ENCODE results near the gene CCDC148. TPM values are rescaled to one million over a fixed set of nuclear protein-coding genes. Genes with fewer than 3 reads are reported as not detected.

The CCDC148 gene
- total and polyA plus RNA-seq, 10 of the 15 experiments (the other 5 are each of a cell fraction or from before 2014, with no cell fraction given) = 0.07 to 0.30 (median 0.18) TPM; not detected in 7

DNA sequence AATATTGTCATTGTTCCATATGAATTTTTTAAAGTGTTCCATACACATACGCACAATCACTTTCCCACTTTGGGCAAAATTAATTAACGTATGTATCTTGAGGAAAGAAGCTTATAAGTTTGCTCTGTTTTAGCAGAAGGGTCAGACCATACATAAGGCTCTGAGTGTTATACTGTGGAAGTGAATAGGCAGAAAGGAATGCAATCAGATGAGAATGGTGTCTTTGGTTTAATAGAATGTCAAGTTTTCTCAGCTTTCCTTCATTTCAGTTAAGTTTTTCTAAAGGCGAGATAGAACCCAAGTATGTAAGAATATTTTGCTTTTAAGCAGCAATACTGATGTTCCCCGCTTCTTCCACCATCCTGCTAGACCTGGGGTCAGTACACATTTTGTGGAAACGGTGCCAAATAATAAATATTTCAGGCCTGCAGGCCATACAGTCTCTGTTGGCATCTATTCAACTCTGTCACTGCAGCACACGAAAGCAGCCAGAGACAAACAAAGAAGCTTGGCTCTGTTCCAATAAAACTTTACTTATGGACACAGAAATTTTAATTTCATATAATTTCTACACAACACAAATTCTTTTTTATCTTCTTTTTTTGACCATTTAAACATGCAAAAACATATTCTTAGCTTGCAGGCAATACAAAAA lies 254.3 kb downstream of the CCDC148 start:
- H2AFZ ChIP-seq (ENCODE audit: control insufficient read depth, low read depth, low read length) = no peak overlapping the region
- H3K4me3 ChIP-seq = no peak overlapping the region
- no peaks in the 10 kb centered on the region for H3K79me2 ChIP-seq (ENCODE audit: control insufficient read depth, insufficient read depth, low read length)
- no peaks in the 10 kb centered on the region for H4K20me1 ChIP-seq (ENCODE audit: control insufficient read depth, insufficient read depth)
- intact Hi-C loops (cut with micrococcal nuclease; ENCODE audit: unreplicated experiment) = no loop called here
- H3K9me3 ChIP-seq (replicated peaks; ENCODE audit: control insufficient read depth, insufficient read depth, low read length) = no peaks in the 10 kb centered on the region
- no peak overlapping the region for H3K4me2 ChIP-seq (ENCODE audit: control insufficient read depth, insufficient read depth)
- in situ Hi-C loops (cut with MboI) = no loop called here
- H3K4me1 ChIP-seq (ENCODE audit: control insufficient read depth, insufficient read depth, low read length) = no peaks in the 10 kb centered on the region
- no peak for ATAC-seq
- H3K27me3 ChIP-seq (replicated peaks in 1 of 2; ENCODE audit: control insufficient read depth in 2 of 2, insufficient read depth in 2 of 2, low read length in 1 of 2) = no peaks in the 10 kb centered on the region
- H3K27ac ChIP-seq (ENCODE audit: control insufficient read depth, insufficient read depth) = no peak overlapping the region
- DNase-seq (ENCODE audit: low read depth, low spot score) = no peak
- WGBS (ENCODE audit: insufficient coverage, insufficient replicate concordance, low lambda C conversion rate, missing lambda C conversion rate) = 28% methylated on average over 6 of the region's 6 CpGs
- ChIA-PET CTCF (interaction anchor here (0.8 kb wide), 1 partner anchor 22 kb away, joined by 3 read pairs; no protein-coding TSS in a partner anchor), POLR2A (no interaction called here), SMC1A (ENCODE audit: uncharacterized antibody, unreplicated experiment) (interaction anchor here (1.2 kb wide), 1 partner anchor 23 kb away, joined by 4 read pairs; no protein-coding TSS in a partner anchor), RAD21 (ENCODE audit: unreplicated experiment) (no interaction called here)
- TF ChIP-seq BACH1 (IDR thresholded peaks at IDR 0.05; ENCODE audit: borderline replicate concordance) (no peak), TCF3 (IDR thresholded peaks at IDR 0.05; ENCODE audit: borderline replicate concordance, insufficient read depth, low read depth, low read length) (no peak), SMC3 (IDR thresholded peaks at IDR 0.05; ENCODE audit: borderline replicate concordance, low read length) (no peak)
- TF ChIP-seq, protein P1, sequence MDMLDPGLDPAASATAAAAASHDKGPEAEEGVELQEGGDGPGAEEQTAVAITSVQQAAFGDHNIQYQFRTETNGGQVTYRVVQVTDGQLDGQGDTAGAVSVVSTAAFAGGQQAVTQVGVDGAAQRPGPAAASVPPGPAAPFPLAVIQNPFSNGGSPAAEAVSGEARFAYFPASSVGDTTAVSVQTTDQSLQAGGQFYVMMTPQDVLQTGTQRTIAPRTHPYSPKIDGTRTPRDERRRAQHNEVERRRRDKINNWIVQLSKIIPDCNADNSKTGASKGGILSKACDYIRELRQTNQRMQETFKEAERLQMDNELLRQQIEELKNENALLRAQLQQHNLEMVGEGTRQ (IDR thresholded peaks at IDR 0.05; ENCODE audit: borderline replicate concordance, low read depth, low read length) = no peak
- TF ChIP-seq, protein P2, sequence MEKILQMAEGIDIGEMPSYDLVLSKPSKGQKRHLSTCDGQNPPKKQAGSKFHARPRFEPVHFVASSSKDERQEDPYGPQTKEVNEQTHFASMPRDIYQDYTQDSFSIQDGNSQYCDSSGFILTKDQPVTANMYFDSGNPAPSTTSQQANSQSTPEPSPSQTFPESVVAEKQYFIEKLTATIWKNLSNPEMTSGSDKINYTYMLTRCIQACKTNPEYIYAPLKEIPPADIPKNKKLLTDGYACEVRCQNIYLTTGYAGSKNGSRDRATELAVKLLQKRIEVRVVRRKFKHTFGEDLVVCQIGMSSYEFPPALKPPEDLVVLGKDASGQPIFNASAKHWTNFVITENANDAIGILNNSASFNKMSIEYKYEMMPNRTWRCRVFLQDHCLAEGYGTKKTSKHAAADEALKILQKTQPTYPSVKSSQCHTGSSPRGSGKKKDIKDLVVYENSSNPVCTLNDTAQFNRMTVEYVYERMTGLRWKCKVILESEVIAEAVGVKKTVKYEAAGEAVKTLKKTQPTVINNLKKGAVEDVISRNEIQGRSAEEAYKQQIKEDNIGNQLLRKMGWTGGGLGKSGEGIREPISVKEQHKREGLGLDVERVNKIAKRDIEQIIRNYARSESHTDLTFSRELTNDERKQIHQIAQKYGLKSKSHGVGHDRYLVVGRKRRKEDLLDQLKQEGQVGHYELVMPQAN (conservative IDR thresholded peaks at IDR 0.05) = no peak
- TF ChIP-seq, protein P3, sequence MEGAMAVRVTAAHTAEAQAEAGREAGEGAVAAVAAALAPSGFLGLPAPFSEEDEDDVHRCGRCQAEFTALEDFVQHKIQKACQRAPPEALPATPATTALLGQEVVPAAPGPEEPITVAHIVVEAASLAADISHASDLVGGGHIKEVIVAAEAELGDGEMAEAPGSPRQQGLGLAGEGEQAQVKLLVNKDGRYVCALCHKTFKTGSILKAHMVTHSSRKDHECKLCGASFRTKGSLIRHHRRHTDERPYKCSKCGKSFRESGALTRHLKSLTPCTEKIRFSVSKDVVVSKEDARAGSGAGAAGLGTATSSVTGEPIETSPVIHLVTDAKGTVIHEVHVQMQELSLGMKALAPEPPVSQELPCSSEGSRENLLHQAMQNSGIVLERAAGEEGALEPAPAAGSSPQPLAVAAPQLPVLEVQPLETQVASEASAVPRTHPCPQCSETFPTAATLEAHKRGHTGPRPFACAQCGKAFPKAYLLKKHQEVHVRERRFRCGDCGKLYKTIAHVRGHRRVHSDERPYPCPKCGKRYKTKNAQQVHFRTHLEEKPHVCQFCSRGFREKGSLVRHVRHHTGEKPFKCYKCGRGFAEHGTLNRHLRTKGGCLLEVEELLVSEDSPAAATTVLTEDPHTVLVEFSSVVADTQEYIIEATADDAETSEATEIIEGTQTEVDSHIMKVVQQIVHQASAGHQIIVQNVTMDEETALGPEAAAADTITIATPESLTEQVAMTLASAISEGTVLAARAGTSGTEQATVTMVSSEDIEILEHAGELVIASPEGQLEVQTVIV (IDR thresholded peaks at IDR 0.05; ENCODE audit: borderline replicate concordance, partially characterized antibody) = no peak
- TF ChIP-seq, protein P4, sequence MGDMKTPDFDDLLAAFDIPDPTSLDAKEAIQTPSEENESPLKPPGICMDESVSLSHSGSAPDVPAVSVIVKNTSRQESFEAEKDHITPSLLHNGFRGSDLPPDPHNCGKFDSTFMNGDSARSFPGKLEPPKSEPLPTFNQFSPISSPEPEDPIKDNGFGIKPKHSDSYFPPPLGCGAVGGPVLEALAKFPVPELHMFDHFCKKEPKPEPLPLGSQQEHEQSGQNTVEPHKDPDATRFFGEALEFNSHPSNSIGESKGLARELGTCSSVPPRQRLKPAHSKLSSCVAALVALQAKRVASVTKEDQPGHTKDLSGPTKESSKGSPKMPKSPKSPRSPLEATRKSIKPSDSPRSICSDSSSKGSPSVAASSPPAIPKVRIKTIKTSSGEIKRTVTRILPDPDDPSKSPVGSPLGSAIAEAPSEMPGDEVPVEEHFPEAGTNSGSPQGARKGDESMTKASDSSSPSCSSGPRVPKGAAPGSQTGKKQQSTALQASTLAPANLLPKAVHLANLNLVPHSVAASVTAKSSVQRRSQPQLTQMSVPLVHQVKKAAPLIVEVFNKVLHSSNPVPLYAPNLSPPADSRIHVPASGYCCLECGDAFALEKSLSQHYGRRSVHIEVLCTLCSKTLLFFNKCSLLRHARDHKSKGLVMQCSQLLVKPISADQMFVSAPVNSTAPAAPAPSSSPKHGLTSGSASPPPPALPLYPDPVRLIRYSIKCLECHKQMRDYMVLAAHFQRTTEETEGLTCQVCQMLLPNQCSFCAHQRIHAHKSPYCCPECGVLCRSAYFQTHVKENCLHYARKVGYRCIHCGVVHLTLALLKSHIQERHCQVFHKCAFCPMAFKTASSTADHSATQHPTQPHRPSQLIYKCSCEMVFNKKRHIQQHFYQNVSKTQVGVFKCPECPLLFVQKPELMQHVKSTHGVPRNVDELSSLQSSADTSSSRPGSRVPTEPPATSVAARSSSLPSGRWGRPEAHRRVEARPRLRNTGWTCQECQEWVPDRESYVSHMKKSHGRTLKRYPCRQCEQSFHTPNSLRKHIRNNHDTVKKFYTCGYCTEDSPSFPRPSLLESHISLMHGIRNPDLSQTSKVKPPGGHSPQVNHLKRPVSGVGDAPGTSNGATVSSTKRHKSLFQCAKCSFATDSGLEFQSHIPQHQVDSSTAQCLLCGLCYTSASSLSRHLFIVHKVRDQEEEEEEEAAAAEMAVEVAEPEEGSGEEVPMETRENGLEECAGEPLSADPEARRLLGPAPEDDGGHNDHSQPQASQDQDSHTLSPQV (IDR thresholded peaks at IDR 0.05) = no peak
- no TSS peak for BruUV-seq (replicated peaks)
- H3K36me3 ChIP-seq (ENCODE audit: control insufficient read depth in 2 of 2, insufficient read depth in 2 of 2, low read length in 1 of 2) = no peaks in the 10 kb centered on the region
- no peak for FAIRE-seq
- no peak overlapping the region for H3K9ac ChIP-seq (ENCODE audit: control insufficient read depth, insufficient read depth, low read length)
